ENCODE results near the gene ABCA13.

DNA sequence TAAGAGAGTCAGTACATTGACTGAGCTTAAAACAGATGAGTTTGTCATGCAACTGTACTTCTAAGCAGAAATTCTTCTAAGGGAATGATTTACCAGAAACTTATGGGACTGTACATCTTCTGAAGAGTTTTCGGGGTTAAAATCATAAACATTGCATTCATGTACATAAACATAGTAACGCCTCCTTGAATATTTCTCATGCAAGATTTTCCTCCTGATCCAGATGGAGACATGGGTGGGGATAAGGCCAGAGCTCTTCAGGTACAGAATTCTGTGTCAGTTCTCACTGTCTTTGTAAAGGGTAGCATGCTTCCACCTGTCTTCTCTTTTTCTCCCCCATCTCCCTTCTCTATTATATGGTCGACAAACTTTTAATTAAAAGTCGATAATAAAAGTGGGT lies 335.3 kb downstream of the ABCA13 start:
- TF ChIP-seq, protein P1, sequence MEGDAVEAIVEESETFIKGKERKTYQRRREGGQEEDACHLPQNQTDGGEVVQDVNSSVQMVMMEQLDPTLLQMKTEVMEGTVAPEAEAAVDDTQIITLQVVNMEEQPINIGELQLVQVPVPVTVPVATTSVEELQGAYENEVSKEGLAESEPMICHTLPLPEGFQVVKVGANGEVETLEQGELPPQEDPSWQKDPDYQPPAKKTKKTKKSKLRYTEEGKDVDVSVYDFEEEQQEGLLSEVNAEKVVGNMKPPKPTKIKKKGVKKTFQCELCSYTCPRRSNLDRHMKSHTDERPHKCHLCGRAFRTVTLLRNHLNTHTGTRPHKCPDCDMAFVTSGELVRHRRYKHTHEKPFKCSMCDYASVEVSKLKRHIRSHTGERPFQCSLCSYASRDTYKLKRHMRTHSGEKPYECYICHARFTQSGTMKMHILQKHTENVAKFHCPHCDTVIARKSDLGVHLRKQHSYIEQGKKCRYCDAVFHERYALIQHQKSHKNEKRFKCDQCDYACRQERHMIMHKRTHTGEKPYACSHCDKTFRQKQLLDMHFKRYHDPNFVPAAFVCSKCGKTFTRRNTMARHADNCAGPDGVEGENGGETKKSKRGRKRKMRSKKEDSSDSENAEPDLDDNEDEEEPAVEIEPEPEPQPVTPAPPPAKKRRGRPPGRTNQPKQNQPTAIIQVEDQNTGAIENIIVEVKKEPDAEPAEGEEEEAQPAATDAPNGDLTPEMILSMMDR (IDR thresholded peaks at IDR 0.05; ENCODE audit: extremely low read depth in 1 of 2, insufficient read depth in 1 of 2, low read depth in 1 of 2, low read length in 2 of 2): no peak
- no peak for TF ChIP-seq EZH2 (IDR thresholded peaks at IDR 0.05; ENCODE audit: borderline replicate concordance, low read depth, low read length, severe bottlenecking)
- TF ChIP-seq POLR2AphosphoS5 (IDR thresholded peaks at IDR 0.05; ENCODE audit: insufficient read depth, low read depth, low read length): no peak
